ENCODE results near the gene DBNDD1. TPM values are rescaled to one million over a fixed set of nuclear protein-coding genes. Genes with fewer than 3 reads are reported as not detected.

Gene DBNDD1
- total RNA-seq, 1 experiment from 2014 or later: 32.4 TPM

- intact Hi-C loops (cut with micrococcal nuclease; ENCODE audit: unreplicated experiment): no loop called here
- Histone ChIP-seq H3K36me3 (ENCODE audit: low read depth) (peaks cover 33% of the 10 kb centered on the region), H3K4me2 (no peak overlapping the region), H2AFZ (no peak overlapping the region), H3K4me3 (no peak overlapping the region), H4K20me1 (ENCODE audit: insufficient read depth) (no peaks in the 10 kb centered on the region), H3K9me3 (ENCODE audit: insufficient read depth, low read depth) (no peaks in the 10 kb centered on the region), H3K4me1 (replicated peaks; ENCODE audit: insufficient read depth) (no peaks in the 10 kb centered on the region), H3F3A (ENCODE audit: insufficient read depth, low read depth) (peaks cover 7% of the 10 kb centered on the region; the same call in 1 of the 2 replicates), H3K9me2 (ENCODE audit: insufficient read depth) (no peaks in the 10 kb centered on the region), H3K27ac (no peak overlapping the region), H3K27me3 (ENCODE audit: insufficient read depth, low read depth) (no peaks in the 10 kb centered on the region), H3K79me2 (ENCODE audit: low read depth) (no peaks in the 10 kb centered on the region)
- DNase-seq: no peak
- ChIA-PET POLR2A (ENCODE audit: unreplicated experiment) (no interaction called here), CTCF (no interaction called here)
- BruUV-seq (replicated peaks): no TSS peak
- no peak for TF ChIP-seq EZH2 (IDR thresholded peaks at IDR 0.05; ENCODE audit: low read depth)
- TF ChIP-seq CTCF (conservative IDR thresholded peaks at IDR 0.05): no peak
These were observed 32.7 kb downstream of the DBNDD1 start for GRCh38 chr16:89986600-89986999.

- ChIA-PET POLR2A (ENCODE audit: unreplicated experiment) (no interaction called here), CTCF (no interaction called here)
- Histone ChIP-seq H3K4me1 (replicated peaks; ENCODE audit: insufficient read depth) (no peaks in the 10 kb centered on the region), H3K4me2 (no peak overlapping the region), H3K9me3 (ENCODE audit: insufficient read depth, low read depth) (no peaks in the 10 kb centered on the region), H3K36me3 (ENCODE audit: low read depth) (peaks cover 23% of the 10 kb centered on the region), H2AFZ (no peak overlapping the region), H3K9me2 (ENCODE audit: insufficient read depth) (no peaks in the 10 kb centered on the region), H3K27ac (no peak overlapping the region), H3F3A (ENCODE audit: insufficient read depth, low read depth) (peaks cover 7% of the 10 kb centered on the region; the same call in 1 of the 2 replicates), H3K4me3 (no peak overlapping the region), H4K20me1 (ENCODE audit: insufficient read depth) (no peaks in the 10 kb centered on the region), H3K27me3 (ENCODE audit: insufficient read depth, low read depth) (no peaks in the 10 kb centered on the region), H3K79me2 (ENCODE audit: low read depth) (no peaks in the 10 kb centered on the region)
- TF ChIP-seq CTCF (conservative IDR thresholded peaks at IDR 0.05): no peak
- TF ChIP-seq EZH2 (IDR thresholded peaks at IDR 0.05; ENCODE audit: low read depth): no peak
- no peak for DNase-seq
- no TSS peak for BruUV-seq (replicated peaks)
- intact Hi-C loops (cut with micrococcal nuclease; ENCODE audit: unreplicated experiment): no loop called here
These were observed 34.0 kb downstream of the DBNDD1 start for GRCh38 chr16:89985219-89985618.

- Histone ChIP-seq H3F3A (ENCODE audit: insufficient read depth, low read depth) (peaks cover 7% of the 10 kb centered on the region; the same call in 1 of the 2 replicates), H2AFZ (no peak overlapping the region), H3K9me2 (ENCODE audit: insufficient read depth) (no peaks in the 10 kb centered on the region), H3K27me3 (ENCODE audit: insufficient read depth, low read depth) (no peaks in the 10 kb centered on the region), H3K36me3 (ENCODE audit: low read depth) (peaks cover 26% of the 10 kb centered on the region), H3K27ac (no peak overlapping the region), H4K20me1 (ENCODE audit: insufficient read depth) (no peaks in the 10 kb centered on the region), H3K79me2 (ENCODE audit: low read depth) (no peaks in the 10 kb centered on the region), H3K4me2 (no peak overlapping the region), H3K4me3 (no peak overlapping the region), H3K4me1 (replicated peaks; ENCODE audit: insufficient read depth) (no peaks in the 10 kb centered on the region), H3K9me3 (ENCODE audit: insufficient read depth, low read depth) (no peaks in the 10 kb centered on the region)
- ChIA-PET POLR2A (ENCODE audit: unreplicated experiment) (no interaction called here), CTCF (no interaction called here)
- no TSS peak for BruUV-seq (replicated peaks)
- DNase-seq: no peak
- intact Hi-C loops (cut with micrococcal nuclease; ENCODE audit: unreplicated experiment): no loop called here
- TF ChIP-seq EZH2 (IDR thresholded peaks at IDR 0.05; ENCODE audit: low read depth) (no peak), CTCF (conservative IDR thresholded peaks at IDR 0.05) (no peak)
These were observed 35.0 kb downstream of the DBNDD1 start for GRCh38 chr16:89984216-89984615.
